GM18519 (cell line): ENCODE measurements around the gene TRABD2B.

Experiments used
- ATAC-seq: cut with Tn5 transposase; IDR thresholded peaks from one replicate; pipeline ENCODE4 v1.9.1; 2021; ENCODE audit warnings: mild to moderate bottlenecking, moderate library complexity; ENCODE audit not compliant: unreplicated experiment, low FRiP score

TRABD2B gene

GRCh38 chr1:47997289-47998200, at the start of gene TRABD2B:
TRABD2B (minus strand) TSS chr1:47997385.
- ATAC-seq: peak; percentile 79

- no peak for ATAC-seq
These were observed 47.1 kb upstream of the TRABD2B start for GRCh38 chr1:48044311-48044710.

- ATAC-seq: no peak
These were observed 46.4 kb upstream of the TRABD2B start for GRCh38 chr1:48043622-48044021.

- no peak for ATAC-seq
These were observed 43.0 kb upstream of the TRABD2B start for GRCh38 chr1:48040154-48040553.

- ATAC-seq: peak; percentile 49
These were observed 42.2 kb upstream of the TRABD2B start for GRCh38 chr1:48039088-48040054.

GRCh38 chr1:48038270-48038767, 41.1 kb upstream of the TRABD2B start:
- ATAC-seq: no peak

GRCh38 chr1:48036710-48037355, 39.6 kb upstream of the TRABD2B start:
- ATAC-seq: no peak

- ATAC-seq: no peak
These were observed 38.4 kb upstream of the TRABD2B start for GRCh38 chr1:48035371-48036141.

GRCh38 chr1:48033495-48034045, 36.4 kb upstream of the TRABD2B start:
- no peak for ATAC-seq

- no peak for ATAC-seq
These were observed 34.5 kb upstream of the TRABD2B start for GRCh38 chr1:48031676-48032075.

GRCh38 chr1:48030696-48031365, 33.6 kb upstream of the TRABD2B start:
- ATAC-seq: no peak

GRCh38 chr1:48030211-48030610, 33.0 kb upstream of the TRABD2B start:
- no peak for ATAC-seq

- no peak for ATAC-seq
These were observed 31.3 kb upstream of the TRABD2B start for GRCh38 chr1:48028218-48029069.

GRCh38 chr1:48027533-48027835, 30.3 kb upstream of the TRABD2B start:
- no peak for ATAC-seq

- no peak for ATAC-seq
These were observed 29.7 kb upstream of the TRABD2B start for GRCh38 chr1:48026701-48027532.

- no peak for ATAC-seq
These were observed 29.1 kb upstream of the TRABD2B start for GRCh38 chr1:48026275-48026674.

GRCh38 chr1:48025076-48025475, 27.9 kb upstream of the TRABD2B start:
- ATAC-seq: no peak
